GM12874 (cell line): ENCODE measurements around the gene GCNT3.

Source experiments
- CTCF ChIP-seq: IDR thresholded peaks from 2 replicates; pipeline ENCODE4 v1.5.1; 2011; ENCODE audit warnings: low read depth, mild to moderate bottlenecking, control low read depth, low read length, moderate library complexity; ENCODE audit not compliant: insufficient read depth

The GCNT3 gene

GRCh38 chr15:59595434-59595915, 16.1 kb upstream of the GCNT3 start:
- no peak for TF ChIP-seq CTCF

GRCh38 chr15:59596640-59597039, 14.9 kb upstream of the GCNT3 start:
- TF ChIP-seq CTCF, result no peak

GRCh38 chr15:59598461-59598860, 13.1 kb upstream of the GCNT3 start:
- no peak for TF ChIP-seq CTCF

- no peak for TF ChIP-seq CTCF
These were observed 5.6 kb upstream of the GCNT3 start for GRCh38 chr15:59605994-59606393.

- TF ChIP-seq CTCF, result no peak
These were observed 1.6 kb upstream of the GCNT3 start for GRCh38 chr15:59609730-59610712.

- no peak for TF ChIP-seq CTCF
These were observed 2.6 kb downstream of the GCNT3 start for GRCh38 chr15:59614153-59614552.

GRCh38 chr15:59615661-59616060, 4.1 kb downstream of the GCNT3 start:
- TF ChIP-seq CTCF, result no peak
